A673 (cell line): ENCODE data around the gene NAV2.

Experiments
- EZH2 ChIP-seq: fragments of 200-600 bp; sonication (generic); IDR thresholded peaks from 2 replicates; pipeline ENCODE4 v1.6.1; 2017; ENCODE audit warnings: borderline replicate concordance, low read depth, mild to moderate bottlenecking, mixed read lengths, antibody characterized with exemption, low read length; ENCODE audit not compliant: poor library complexity, severe bottlenecking
- TF ChIP-seq, protein P1 (sequence below): fragments of 300-800, 200-600 bp; sonication (generic); conservative IDR thresholded peaks from 2 replicates; pipeline ENCODE4 v1.5.1; 2017; ENCODE audit warnings: low read depth, mild to moderate bottlenecking, antibody characterized with exemption, low read length, moderate library complexity, mixed read lengths

DNA sequence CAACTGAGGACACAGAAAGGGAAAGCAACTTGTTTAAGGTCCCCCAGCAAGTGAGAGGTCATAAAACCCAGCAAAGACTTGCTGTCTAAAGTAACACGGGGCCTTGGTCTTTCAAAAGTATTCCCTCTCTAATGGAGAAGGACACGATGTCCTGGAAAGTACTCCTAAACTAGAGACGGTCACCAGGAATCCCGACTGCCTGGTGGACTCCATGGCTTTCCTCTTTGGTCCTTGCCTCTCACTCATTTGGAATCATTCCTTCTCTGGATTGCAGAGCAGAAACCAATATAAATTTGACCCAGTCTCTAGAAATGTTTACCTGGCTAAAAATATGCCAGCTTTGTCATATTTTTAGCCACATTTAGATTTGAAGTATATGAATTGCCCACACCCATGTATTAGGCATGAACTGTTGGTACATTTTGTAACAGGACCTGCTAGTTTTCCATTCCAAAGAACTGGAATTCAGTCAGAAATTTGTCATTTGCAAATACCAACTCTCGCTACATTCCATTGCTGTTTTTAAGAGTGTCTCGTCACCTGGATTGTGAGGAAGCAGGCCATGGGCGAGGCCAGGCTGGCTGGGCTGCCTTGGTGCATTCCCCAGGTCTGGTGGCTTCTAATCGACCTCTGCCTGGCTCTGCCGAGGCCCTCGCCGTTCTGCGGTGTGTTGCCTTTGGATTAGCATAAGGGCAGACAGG lies 12.9 kb downstream of the NAV2 start:
- TF ChIP-seq, protein P1, sequence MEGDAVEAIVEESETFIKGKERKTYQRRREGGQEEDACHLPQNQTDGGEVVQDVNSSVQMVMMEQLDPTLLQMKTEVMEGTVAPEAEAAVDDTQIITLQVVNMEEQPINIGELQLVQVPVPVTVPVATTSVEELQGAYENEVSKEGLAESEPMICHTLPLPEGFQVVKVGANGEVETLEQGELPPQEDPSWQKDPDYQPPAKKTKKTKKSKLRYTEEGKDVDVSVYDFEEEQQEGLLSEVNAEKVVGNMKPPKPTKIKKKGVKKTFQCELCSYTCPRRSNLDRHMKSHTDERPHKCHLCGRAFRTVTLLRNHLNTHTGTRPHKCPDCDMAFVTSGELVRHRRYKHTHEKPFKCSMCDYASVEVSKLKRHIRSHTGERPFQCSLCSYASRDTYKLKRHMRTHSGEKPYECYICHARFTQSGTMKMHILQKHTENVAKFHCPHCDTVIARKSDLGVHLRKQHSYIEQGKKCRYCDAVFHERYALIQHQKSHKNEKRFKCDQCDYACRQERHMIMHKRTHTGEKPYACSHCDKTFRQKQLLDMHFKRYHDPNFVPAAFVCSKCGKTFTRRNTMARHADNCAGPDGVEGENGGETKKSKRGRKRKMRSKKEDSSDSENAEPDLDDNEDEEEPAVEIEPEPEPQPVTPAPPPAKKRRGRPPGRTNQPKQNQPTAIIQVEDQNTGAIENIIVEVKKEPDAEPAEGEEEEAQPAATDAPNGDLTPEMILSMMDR = no peak
- no peak for TF ChIP-seq EZH2
